Stimulated activated naive CD4-positive, alpha-beta T cell treated with Interleukin-2 at 50 U/mL for 16 hours (primary cell): ENCODE measurements around the gene GPHN.
"Not testable (repeated sequence)": the region's sequence is repeated elsewhere in the genome, so short reads cannot be mapped to it uniquely, and the experiment has no call there.

ENCODE experiments used
- DNase-seq: peaks from one replicate; lab custom pipeline; 2025; lab: John Stamatoyannopoulos, UW

Gene GPHN

DNA sequence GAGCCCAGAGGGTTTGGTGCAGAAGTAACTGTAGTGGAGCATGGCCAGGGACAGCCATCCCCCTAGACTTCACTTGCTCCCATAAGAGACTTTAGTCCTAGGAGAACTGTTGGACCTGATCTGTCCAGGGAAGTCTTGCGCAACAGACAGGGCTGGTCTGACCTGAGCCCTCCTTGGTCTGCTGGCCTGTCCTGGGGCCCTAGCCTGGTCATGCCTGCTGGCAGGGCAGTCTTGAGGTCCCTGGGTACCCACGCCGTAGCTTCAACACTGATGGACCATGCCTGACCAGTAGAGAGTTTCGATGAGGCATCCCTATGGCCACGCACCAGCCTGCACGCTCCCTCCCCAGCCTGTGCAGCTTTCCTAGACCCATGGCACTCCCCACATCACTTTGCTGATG, 305.7 kb downstream of the GPHN start:
- no peak for DNase-seq

DNA sequence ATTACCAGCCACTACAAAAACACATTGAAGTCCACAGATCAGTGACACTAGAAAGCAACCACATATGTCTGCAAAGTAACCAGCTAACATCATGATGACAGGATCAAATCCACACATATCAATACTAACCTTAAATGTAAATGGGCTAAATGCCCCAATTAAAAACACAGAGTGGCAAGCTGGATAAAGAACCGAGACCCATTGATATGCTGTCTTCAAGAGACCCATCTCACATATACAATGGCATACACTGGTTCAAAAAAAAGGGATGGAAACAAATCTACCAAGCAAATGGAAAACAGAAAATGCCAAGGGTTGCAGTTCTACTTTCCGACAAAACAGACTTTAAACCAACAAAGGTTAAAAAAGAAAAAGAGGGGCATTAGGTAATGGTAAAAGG, 307.7 kb downstream of the GPHN start:
- no peak for DNase-seq

DNA sequence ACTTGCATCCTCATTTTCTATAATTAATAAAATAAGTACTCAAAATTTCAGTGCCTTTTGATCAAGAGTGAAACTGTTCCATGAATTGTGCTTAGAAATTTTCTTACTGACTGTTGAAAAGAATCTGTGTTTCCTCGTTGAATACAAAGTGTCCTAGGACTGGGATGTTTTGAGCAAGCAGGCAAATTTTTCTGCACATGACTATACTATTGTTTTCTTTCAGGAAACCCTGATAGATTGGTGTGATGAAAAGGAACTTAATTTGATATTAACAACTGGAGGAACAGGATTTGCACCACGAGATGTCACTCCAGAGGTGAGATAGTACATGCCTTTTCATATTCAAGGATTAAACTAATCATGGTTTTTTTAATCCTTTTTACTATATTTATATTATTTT, 316.3 kb downstream of the GPHN start:
- no peak for DNase-seq

DNA sequence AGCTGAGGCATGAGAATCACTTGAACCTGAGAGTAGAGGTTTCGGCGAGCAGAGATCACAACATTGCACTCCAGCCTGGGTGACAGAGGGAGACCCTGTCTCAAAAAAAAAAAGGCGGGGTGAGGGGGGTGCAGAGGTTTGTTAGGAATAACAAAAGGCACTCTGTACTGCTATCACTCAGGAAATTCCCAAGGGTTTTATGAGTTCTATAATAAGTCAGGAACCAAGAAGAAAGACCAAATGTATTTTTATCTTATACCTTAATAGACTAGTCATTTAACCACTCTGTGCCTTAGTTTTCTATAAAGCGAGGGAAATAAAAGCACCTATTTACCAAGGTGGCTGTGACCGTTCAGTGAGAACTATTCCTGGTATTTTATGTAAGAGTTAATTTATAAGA, 319.2 kb downstream of the GPHN start:
- no peak for DNase-seq

DNA sequence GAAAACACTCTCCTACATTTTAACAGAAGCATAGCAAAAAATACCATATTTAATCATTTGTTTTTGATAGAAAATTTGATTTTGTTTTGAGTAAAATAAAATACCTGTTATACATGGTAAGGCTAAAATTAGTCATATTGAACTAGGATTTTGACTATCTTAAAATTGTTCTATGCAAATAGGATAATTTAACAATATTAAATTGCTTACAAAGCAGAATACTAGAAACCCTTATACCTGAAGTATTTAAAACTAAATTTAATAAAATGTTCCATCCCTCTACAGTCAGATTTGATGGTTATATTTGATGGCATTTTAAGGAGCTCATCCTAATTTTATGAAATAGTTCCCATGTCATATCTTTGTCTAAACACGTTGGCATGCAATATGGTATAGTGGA, 323.2 kb downstream of the GPHN start:
- DNase-seq = no peak

DNA sequence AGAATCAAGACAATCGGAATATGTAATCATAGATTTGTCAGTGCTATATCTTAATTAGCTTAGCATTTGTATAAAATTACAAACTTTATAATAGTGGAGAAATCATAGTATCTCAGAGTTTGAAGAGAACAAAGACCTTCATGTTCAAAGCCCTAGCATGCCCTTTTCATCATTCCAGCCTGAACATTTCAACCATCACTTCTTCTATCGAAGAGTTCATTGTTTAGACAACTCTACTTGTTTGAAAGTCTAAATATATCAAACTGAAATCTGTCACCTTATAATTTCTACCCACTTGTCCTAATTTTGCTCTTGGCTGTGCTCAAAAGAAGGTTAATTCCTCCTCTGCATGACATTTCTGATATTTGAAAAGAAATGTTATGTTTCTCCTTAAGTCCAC, 325.9 kb downstream of the GPHN start:
- no peak for DNase-seq

DNA sequence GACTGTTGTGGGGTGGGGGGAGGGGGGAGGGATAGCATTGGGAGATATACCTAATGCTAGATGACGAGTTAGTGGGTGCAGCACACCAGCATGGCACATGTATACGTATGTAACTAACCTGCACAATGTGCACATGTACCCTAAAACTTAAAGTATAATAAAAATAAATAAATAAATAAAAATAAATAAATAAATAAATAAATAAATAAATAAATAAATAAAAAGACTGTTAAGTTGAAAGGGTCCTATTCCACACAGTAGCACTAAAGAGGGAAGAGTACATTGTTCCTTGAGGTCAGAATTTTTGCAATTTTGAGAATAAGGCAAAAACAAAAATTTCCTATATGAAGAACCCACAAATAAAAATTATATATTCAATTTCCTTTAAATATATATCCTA, 329.5 kb downstream of the GPHN start:
- not testable (repeated sequence) for DNase-seq

DNA sequence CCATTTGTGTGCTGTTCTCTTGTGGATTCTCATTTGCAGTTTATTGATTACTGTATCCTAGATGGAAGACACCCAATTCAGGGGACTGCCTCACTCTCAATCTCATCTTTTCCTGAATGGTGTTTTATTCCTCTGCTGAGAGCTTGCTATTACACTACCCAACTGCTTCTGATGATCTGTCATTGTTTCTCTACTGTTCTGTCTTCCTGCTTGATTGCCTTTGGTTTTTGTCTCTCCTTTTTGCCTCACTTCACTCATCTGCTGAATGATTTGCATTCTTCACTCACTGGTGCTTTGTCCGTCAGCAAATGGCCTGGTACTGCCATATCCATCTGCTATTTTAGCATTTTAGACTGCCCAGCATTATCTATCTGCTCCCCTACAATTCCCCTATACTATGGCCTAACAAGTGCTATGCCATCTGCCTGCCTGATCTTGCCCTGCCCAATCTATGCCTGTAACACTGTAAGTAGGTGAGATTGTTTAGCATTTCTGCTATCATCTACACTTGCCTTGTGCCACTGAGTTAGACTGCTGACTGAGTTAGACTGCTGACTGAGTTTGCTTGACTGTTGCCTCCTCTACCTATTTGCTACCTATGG, 335.1 kb downstream of the GPHN start:
- DNase-seq = no peak

DNA sequence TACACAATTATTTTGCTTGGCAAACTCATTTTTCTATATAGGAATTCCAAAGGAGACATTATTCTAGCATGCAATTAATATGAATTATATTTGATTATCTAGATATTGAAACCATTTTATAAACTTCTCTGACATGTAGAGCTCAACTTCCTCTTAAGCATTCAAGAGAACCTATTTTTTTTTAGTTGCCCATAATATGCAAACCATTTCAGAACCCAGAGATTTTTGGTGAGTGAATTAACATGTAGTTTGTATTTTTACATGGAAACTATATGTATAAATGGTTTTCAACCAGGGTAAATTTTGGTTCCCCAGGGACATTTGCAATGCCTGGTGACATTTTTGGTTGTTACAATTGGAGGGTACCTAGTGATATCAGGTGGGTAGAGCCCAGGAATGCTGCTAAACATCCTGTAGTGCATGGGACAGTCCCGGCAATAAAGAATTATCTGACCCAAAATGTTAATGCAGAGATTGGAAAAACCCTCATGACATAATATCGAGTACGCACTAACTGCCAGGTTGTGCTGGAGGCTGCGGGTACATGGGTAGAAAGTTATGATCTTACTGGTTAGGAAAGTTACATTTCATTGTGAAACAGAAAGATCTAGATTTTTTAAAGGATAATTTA, 342.4 kb downstream of the GPHN start:
- no peak for DNase-seq

DNA sequence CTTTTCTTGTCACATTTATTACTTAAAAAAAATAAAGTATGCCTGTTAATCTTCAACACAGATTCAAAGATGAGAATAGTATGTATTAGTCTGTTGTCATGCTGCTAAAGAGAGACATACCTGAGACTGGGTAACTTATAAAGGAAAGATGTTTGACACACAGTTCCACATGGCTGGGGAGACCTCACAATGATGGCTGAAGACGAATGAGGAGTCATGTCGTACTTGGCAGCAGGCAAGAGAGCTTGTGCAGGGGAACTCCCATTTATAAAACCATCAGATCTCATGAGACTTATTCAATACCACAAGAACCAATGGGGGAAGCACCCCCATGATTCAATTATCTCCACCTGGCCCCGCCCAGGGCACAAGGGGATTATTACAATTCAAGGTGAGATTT, 345.4 kb downstream of the GPHN start:
- no peak for DNase-seq

DNA sequence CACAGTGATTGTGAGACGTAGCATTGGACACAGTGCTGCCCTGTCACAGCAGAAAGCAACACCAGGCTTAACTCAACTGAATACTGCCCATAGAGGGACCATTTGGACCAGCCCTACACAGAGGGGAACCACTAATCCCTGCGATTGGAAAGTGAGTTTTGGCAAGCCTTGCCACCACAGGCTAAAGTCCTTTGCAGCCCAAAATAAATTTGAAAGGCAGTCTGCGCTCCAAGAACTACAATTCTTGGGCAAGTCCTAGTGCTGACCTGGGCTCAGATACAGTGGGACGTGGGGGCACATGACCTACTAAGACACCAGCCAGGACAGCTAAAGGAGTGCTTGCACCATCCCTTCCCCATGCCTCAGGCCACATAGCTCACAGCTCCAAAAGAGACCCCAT, 349.9 kb downstream of the GPHN start:
- DNase-seq = no peak

DNA sequence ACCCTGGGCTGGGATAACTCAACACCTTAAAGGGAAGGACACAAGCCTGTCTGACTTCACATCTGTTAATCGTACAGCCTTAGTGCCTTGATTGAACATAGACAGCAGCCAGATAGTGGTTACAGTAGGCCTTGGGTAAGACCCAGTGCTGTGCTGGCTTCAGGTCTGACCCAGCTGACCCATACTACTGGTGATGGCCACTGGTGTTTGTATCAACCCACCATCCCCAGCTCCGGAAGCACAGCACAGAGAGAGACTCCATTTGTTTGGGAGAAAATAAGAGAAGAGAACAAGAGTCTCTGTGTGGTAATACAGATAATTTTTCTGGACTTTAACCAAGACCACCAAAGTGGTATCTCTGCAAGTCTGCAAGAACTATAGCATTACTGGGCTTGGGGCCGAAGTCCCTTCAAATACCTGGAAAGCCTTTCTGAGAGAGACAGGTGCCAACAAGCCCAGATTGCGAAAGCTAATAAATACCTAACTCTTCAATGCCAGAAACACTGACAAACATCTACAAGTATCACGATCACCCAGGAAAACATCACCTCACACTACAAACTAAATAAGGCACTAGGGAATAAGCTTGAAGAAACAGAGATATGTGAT, 351.2 kb downstream of the GPHN start:
- no peak for DNase-seq

DNA sequence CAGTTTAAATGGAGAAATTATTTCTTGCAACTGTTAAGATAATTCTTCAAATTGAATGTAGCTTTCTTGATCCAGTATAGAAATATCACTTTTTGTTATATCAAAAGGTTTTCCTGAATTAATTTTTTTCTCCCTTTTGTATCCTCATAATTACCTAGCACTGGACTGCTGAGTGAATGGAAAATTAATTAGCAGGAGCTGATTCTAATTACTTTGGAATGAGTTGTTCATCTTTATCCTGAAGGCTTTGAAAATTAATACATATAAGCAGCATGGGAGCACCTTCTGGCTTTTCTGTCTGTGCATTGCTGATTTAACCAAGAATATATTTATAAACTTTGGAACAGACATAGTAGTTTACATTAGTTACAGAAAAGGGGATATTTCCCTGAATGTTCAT, 373.6 kb downstream of the GPHN start:
- no peak for DNase-seq

DNA sequence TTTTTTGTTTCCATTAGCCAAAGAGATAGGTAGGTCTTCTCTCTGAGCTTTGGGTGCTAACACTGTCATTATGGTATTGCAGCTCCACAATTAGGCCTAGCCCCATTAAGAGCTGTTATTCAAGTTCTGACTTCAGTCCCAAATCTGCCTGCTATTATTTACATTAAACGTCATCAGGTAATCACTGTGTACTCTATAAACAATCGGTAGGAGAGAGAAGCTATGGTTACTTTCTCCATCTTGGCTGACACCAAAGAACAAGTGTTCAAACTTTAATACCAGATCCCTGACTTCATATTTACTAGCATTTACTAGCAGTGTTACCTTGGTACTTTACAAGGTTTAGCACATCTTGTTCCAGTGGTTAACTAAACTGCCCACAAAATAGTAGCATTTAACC, 376.2 kb downstream of the GPHN start:
- DNase-seq = no peak

DNA sequence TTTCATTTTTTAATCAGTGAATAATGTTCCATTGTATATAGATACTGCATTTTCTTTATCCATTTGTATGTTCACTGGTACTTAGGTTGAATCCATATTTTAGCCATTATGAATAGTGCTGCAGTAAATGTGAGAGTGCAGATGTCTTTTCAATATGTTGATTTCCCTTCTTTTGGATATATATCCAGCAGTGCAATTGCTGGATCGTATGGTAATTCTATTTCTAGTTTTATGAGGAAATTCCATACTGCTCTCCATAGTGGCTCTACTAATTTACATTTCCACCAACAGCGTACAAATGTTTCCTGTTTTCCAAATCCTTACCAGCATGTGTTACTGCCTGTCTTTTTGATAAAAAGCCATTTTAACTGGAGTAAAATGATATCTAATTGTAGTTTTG, 392.8 kb downstream of the GPHN start:
- no peak for DNase-seq

DNA sequence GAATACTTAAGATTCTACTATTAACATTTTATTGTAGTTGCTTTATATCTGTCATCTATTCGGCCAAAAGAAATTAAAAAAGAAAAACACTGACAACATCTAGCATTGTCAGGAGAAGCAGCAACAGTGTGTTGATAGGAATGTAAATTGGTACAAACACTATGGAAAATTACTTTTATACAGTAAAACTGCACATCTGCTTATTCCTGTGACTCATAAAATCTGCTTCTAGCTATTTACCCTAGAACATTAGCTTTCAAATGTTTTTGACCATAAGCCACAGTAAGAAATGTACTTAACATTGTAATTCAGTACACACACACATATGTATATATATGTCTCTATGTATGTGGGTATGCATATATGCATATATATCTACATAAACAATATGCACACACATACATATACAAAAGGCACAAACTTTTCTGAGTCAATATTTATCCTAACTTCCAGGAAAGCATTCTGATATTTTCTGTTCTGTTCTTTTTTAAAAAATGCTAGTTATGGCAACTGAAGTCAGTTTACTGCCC, 402.4 kb downstream of the GPHN start:
- no peak for DNase-seq

DNA sequence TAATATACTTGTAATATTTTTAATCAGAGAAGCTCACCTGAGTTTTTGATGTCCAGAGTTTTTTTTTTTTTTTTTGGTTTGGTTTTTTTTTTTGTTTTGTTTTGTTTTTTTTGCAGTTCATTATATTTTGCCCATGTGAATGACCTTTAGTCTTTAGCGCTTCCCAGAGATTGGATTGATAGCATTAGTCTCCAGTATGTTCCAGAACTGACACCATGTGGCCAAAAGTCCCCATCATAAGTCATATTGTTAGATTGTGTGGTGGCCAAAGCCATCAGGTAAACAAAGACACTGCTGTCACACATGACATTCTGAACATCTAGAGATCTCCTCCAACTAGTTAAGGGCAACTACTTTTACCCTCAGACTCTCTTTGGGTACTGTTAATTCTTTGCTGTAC, 408.5 kb downstream of the GPHN start:
- no peak for DNase-seq

DNA sequence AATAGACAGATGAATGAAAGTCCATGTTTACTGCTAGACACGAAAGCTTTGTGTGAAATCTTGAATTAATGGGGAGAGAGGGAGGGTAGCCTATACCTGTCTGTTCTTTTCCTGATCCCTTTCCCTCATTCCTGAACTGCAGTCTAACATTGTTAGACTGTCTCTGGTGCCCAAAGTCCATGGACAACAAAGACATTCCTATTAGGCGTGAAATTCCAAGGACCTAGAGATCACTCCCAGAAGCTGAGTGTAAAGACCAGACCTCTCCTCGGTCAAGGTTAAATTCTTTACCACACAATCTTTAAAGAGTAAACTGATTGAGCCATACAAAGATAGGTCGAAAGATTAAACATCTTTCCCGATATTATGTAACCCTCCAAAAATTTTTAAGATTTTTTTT, 410.6 kb downstream of the GPHN start:
- no peak for DNase-seq

DNA sequence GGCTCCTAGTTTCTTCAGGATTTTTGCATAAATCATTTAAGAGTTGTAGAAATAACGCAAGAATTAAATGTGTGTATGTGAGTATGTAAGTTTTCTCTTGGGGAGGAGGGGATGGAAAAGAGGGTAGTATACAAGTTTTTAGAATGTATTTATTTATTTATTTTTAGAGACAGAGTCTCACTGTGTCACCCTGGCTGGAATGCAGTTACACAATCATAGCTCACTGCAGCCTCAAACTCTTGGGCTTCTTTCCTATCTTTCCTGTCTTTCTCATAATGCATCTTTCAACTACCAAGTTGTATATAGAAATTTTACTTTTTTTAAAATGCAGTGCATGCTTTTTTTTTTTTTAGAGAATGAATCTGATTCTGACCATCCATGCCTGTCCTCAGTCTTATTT, 412.2 kb downstream of the GPHN start:
- no peak for DNase-seq

DNA sequence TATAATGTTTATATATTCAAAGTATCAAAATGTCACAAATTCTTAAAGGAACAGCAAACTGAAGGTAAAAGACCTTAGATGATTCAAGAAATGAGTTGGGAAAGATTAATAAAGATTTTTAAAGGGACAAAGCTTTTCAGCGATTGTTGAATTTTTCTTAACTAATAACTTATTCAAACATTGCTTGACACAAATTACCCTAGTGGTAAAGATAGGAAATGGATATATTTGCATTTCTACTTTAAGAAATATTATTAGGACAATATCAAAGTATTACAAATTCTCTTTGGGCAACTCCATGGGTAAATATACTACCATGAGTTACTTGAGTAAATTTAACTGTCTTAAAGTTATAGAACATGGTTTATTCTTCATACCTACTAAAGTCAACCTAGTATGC, 415.3 kb downstream of the GPHN start:
- no peak for DNase-seq

DNA sequence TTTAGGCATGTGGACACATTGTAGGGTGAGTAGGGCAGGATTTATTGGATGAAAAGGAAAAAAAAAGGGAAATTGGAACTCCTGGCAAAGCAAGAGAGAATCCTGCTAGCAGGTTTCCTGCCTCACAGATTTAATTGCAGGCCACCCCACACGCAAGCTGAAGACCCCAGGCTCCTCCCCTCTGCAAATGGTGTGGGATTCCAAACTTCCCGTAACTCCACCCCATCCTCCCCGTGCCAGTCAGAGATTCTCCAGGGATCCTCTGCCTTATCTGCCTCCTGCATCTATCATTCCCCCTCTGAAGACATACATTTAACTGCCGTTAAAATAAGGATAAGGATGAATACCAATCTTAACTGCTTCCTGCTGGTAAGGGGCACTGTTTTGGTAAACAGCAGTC, 431.5 kb downstream of the GPHN start:
- no peak for DNase-seq

DNA sequence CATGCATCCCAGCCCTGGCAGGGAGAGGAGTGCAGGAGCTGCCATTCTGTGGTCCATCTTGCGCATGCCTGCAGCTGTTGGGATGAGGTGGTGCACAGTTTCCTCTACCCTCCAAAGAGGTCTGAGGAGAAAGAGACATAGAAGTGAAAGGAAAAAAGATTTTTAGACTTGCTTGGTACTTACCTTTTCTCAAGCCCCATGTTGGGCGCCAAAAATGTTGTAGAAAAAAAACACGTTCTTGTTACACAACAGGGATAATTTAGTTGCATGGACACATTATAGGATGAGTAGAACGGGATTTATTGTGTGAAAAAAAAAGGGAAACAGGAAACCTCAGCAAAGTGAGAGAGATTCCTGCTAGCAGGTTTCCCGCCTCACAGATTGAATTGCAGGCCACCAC, 436.9 kb downstream of the GPHN start:
- no peak for DNase-seq

DNA sequence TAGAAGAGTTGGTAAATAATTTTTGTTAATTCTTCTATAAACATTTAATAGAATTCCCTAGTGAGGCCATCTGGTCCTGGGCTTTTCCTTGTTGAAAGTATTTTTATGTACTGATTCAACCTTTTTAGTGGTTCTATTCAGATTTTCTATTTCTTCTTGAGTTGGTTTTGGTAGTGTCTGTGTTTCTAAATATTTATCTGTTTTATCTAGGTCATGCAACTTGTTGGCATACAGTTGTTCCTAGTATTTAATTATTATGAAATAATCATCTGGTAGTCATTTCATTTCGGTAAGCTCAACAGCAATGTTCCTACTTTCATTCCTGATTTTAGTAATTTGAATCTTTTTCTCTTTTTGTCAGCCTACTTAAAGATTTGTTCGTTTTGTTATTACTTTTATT, 447.2 kb downstream of the GPHN start:
- DNase-seq = no peak
